GM18520 (cell line): Measurements from ENCODE around the gene GPNMB.

Experiments
- ATAC-seq: cut with Tn5 transposase; IDR thresholded peaks from one replicate; pipeline ENCODE4 v1.9.1; 2021; ENCODE audit not compliant: unreplicated experiment

Gene GPNMB

DNA sequence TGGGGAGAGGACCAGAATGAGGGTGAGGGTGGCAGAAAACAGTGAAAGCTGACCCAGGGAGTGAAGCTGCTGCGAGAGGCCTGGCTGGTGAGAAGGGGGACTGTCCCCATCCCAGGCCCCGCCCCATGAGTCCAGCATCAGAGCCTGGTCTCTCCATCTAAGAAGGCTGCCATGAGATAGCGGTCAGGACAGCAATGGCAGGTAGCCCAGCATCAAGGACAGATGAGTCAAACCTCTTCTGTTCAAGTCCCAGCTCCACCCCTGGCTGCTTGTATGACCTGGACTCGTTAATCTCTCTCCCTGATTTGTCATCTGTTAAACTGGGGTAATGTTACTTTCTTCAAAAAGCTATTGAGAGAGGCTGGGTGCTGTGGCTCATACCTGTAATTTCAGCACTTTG is 22.2 kb downstream of the GPNMB start:
- ATAC-seq = no peak

GRCh38 chr7:23272275-23272674 is 25.7 kb downstream of the GPNMB start:
- ATAC-seq = no peak

DNA sequence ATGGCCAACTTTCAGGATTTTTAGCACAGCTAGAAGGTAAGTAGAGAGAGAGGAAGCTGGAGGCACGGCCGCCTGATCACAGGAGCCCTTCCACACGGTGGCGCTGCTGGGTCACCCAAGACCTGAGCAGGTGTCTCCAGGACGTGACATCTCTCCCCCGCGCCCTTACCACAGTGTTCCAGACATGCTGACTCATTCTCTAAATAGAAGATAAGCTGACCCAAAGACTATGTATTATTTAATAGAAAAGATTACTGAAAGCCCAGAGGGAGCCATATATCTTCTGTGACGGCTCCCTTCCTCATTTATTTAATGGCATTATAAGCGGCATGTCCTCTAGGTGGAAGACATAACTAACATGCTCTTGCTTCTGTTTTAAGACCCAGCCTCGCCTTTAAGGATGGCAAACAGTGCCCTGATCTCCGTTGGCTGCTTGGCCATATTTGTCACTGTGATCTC is 26.6 kb downstream of the GPNMB start:
- peak; percentile 85 for ATAC-seq

DNA sequence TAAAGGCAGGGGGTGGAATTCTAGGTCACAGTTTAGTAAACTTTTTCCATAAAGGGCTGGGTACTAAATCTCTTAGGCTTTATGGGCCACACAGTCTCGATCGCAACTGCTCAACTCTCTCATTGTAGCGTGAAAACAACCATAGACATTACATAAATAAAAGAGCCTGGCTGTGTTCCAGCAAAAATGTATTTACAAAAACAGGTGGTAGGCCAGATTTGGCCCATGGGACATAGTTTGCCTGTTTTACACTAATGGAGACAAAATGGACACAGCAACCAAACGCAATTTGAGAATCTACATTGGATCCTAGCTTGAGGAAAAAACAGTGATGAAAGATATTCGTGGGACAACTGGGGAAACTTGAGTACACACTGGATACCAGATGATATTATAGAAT is 29.3 kb downstream of the GPNMB start:
- ATAC-seq = no peak

DNA sequence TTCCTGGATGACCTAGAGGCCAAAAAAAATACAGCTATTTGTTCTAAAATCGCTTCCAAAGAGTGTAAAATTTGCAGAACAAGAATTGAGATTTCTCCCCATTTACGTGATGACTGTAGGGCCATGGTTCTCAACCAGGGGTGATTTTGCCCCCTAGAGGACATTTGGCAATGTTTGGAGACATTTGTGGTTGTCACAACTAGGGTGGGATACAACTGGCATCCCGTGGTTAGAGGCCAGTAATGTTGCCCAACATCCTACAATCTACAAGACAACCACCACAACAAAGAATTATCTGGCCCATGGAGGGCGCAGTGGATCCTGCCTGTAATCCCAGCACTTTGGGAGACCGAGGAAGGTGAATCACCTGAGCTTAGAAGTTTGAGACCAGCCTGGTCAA is 29.8 kb downstream of the GPNMB start:
- no peak for ATAC-seq

DNA sequence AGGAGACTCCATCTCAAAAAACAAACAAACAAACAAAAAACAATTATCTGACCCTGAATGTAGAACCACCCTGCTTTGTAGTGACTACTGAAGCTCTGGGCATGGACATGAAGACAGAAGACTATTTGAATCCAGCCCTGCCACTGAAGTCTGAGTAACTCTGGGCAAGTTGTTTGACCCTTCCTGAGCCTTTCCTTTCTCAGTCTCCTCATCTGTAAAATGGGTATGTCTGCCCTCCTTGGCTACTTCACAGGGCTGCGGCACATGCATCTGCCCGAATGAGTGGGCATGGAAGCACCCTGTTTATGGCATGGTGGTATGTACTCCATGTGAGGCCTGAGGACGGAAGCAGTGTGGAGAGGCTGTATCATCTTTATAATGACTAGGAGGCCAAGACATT is 30.4 kb downstream of the GPNMB start:
- ATAC-seq = no peak

DNA sequence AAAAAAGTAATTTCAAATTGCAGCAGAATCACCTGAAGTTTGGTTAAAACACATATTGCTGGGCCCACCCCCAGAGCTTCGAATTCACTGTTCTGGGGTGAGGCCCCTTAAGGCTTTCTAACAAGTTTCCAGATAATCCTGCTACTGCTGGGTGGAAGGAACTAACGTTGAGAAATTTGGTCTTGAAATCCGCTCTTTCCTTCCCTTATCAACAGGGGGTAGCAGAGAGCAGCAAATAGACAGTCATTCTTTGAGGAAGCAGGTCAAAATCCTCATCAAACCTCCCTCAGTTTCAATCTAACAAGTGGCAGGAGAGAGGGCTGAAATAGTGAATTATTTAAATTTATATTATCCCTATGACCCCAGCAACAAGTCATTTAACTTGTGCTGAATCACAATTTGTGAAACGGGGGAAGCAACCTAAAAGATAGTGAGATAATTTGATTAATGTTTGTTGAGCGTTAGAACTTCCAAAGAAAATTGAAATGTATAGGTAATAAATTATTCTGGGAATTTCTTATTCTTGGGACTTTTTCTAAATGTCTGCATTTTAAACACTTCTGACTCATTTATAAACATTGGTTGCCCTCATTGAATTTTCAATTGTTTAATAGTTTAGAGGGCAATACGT is 30.9 kb downstream of the GPNMB start:
- ATAC-seq = no peak

DNA sequence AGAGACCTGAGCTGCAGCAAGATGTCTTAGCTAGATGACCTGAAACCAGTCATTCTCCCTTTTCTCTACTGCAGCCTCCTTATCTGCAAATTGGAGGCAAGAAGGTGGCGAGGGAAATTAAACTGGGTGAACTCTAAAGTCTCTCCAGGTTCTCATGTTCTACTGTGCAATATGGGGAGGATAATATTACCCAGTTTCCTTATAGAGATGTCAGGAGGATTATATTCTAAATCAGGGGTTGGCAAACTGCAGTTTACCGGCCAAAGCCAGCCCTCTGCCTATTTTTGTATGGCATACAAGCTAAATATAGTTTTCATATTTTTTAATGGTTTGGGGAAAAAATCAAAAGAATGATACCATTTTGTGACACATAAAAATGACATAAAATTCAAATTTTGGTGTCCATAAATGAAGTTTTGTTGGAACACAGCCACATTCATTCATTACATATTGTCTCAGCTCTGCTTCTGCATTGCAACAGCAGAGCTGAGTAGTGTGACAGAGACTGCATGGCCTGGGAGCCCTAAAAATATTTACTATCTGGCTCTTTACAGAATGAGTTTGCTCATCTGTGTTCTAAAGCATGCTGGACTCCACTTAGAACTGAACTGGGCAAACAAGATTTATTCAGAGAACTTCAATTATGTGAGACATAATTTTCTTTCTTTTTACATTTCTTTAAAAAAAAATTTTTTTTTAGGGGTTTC is 33.4 kb downstream of the GPNMB start:
- no peak for ATAC-seq

- ATAC-seq = no peak
Measured at GRCh38 chr7:23283086-23283485, 36.5 kb downstream of the GPNMB start.

DNA sequence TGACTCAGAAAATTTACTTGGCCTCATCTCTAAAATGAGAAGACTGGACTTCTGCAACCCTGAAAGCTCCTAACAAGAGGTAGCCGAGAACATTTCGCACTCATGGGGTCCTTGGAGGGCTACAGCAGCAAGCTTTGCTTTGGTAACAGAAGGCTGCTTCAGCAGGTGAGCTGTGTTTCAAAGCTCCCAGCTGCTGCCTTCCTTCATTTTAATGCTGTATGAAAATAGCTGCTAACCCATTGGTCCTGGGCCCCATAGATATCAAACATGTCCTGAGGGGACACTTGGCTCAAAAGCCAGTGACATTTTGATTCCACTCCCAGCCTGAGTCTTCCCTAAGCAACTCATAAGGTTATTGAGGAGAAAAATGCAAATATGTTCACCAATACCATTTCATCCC is 38.3 kb downstream of the GPNMB start:
- ATAC-seq = no peak

DNA sequence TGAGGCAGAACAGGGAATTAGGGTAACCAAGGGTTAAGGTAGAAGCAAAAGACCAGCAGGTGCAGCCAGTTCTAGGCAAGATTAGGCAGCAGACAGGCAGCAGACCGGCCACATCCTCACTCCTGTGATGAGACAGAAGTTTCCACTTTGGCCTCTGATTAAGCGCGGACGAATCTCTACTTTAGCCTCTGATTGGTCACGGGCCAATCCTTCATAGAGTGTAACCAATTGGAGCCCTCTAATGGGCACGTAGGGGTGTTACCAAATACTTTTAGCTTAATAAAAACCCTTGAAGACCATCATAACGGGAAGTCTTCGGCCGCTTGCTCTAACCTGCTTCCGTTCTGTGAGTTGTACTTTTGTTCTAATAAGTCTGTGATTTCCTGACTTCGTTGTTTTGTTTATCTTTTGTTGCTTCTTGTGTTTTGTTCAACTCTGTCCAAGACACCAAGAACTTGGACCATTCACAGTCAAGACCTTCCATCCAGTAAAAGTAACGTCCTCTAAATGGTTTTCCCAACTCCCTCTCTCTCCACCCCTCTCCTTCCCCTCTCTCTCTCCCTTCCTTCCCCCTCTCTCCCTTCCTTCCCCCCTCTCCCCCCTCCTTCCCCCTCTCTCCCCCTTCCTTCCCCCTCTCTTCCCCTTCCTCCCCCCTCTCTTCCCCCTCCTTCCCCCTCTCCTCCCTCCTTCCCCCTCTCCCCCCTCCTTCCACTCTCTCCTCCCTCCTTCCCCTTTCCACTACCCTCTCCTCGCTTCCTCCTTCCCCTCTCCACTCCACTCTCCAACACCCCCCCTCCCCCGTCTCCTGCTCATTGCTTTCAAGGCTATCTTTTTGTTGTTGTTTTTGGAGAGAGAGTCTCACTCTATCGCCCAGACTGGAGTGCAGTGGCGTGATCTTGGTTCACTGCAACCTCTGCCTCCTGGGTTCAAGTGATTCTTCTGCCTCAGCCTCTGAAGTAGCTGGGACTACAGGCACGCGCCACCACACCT is 39.4 kb downstream of the GPNMB start:
- ATAC-seq = no peak

DNA sequence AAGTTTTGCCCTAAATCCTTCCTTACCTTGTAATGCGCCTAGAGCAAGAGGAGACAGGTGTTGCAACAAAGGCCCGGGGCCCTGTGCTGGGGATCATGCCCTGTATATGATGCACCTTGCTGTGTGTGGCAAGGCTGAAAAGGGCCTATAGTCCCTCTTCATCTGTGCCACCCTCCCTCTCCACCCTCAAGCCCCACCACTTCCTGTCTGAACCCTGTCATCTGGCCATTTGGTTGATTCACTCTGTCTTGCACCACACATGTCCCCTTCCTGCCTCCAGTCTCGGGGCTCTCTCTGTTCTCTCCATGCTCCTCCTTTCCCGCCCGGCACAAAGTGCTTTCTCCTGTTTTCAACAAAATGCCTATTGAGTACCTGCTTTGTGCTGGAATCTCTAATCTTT is 41.0 kb downstream of the GPNMB start:
- ATAC-seq = no peak

- no peak for ATAC-seq
Measured at GRCh38 chr7:23290993-23291392, 44.4 kb downstream of the GPNMB start.

- ATAC-seq = no peak
Measured at GRCh38 chr7:23291957-23292560, 45.5 kb downstream of the GPNMB start.

DNA sequence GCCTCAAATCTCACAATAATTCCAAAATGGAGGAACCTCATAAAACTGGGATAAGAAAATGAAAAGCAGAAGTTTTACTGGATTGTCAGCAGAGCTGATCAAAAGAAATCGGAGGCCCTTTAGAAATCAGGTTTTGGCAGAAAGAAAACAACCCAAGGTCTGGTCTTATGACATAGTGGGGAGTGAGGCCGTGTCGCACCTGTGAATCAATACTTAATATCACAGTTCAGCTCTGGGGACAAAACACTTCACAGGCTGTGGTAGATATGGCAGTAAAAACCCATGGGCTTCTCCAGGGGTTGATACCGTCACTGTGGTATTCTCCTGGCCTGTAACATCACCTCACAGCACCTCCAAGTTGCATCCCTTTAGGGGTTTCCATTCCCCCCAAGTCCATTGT is 46.0 kb downstream of the GPNMB start:
- ATAC-seq = no peak

DNA sequence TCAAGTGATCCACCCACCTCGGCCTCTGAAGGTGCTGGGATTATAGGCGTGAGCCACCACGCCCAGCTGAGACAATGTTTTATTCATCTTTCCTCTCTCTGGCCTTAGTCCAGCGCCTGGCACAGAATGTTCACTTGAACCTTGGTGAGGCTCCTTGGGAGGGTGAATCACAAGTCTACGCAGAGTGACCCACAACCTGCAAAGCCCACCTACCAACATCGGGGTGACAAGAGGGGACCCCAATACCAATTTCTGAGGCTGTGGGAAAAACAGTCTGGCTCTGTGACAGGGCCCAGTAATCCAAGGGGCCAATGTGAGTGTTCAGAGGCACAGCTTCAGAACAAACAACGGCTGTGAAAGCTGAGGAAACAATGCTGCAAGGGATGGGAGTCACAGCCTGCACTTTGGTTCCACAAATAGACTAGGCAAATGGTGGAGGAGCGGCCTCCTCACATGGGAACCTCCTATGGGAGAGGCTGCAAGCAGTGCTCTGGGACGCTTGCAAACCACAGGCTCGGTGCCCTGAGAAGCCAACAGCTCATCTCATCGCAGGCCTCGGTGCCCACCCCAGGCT is 47.0 kb downstream of the GPNMB start:
- ATAC-seq = no peak

DNA sequence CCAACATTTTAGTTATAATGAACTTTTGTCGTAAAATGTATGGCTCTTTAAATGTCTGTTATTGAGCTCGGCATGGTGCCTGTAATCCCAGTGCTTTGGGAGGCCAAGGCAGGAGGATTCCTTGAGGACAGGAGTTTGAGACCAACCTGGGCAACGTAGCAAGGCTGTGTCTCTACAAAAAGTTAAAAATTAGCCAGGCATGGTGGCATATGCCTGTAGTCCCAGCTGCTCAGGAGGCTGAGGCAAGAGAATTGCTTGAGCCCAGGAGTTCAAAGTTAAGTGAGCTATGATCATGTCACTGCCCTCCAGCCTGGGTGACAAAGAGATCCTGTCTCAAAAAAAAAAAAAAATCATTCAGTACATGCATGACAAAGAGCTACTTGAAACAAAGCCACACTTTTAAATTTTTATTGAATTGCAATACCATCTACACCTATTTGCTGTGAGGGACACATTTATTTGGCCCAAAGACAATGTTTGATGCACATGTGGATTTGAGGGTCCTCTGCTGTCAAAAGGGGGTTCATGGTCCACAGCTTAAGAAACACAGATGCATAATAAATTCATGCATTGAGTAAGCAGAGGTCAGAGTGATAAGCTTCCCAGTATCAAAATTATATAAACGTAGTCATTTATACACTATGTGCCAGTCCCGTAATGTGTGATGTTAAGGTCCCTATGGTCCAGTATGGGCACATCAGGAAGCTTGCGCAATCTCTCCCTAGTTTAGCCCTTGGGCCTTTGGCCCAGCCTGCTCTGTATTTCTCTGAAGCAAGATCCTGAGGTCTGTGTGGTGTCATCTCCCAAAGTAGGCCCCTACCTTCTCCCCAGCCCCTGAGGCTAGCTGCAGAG is 48.2 kb downstream of the GPNMB start:
- ATAC-seq = no peak

DNA sequence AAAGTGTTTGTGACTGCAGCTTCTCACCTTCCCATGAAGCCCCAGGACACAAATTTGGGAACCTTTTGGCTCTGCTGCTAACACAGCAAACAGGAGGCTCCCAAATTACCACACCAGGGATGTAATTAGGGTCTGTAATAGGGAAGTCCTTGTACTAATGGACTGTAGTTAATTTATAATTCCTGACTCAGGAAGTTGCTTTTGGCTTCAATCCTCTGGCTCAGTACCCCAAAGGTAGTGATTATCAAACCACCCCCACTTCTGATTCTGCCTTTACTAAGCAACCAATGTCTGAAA is 48.8 kb downstream of the GPNMB start:
- no peak for ATAC-seq

- no peak for ATAC-seq
Measured at GRCh38 chr7:23298141-23298881, 51.7 kb downstream of the GPNMB start.
